NB4 (cell line): ENCODE measurements around the gene CALML5.

ENCODE experiments used
- DNase-seq: peaks from one replicate; pipeline ENCODE4 v3.0.0; 2010; ENCODE audit warnings: low read depth
- H3K4me3 ChIP-seq: one replicate; pipeline ENCODE4 v1.5.1; 2011; ENCODE audit warnings: mild to moderate bottlenecking, low read depth, low read length, moderate library complexity
- MAX ChIP-seq: IDR thresholded peaks from 2 replicates; pipeline ENCODE4 v1.6.1; 2011; ENCODE audit warnings: low read depth, low read length
- MYC ChIP-seq: IDR thresholded peaks from 2 replicates; pipeline ENCODE4 v1.6.1; 2011; ENCODE audit warnings: low read depth, low read length
- POLR2A ChIP-seq: IDR thresholded peaks from 2 replicates; pipeline ENCODE4 v1.6.1; 2011; ENCODE audit warnings: mild to moderate bottlenecking; ENCODE audit not compliant: insufficient read length; ENCODE audit errors: extremely low read depth
- TF ChIP-seq, protein P1 (sequence below): IDR thresholded peaks from one replicate; pipeline ENCODE4 v1.5.1; 2012; ENCODE audit warnings: low read depth, low read length

The CALML5 gene

DNA sequence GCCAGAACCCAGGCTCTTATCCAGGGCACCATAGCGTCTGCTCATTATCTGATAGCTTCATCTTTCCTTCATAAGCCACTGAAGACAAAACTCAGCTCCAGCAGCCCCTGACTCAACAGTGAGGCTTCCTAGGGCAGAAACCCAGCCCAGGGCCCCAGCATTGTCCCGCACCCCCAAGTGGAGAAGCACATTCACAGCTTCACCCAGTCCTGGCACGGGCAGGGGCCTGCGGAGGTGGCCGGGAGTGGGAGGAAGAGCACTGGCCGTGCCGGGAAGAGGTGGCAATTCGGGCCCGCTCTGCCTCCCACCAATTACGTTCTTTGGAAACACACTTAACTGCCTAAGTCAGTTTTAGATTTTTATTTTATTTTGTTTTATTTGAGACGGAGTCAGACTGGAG lies 10.3 kb upstream of the CALML5 start:
- no peak for DNase-seq
- TF ChIP-seq POLR2A (no peak), MAX (no peak), MYC (no peak)
- TF ChIP-seq, protein P1, sequence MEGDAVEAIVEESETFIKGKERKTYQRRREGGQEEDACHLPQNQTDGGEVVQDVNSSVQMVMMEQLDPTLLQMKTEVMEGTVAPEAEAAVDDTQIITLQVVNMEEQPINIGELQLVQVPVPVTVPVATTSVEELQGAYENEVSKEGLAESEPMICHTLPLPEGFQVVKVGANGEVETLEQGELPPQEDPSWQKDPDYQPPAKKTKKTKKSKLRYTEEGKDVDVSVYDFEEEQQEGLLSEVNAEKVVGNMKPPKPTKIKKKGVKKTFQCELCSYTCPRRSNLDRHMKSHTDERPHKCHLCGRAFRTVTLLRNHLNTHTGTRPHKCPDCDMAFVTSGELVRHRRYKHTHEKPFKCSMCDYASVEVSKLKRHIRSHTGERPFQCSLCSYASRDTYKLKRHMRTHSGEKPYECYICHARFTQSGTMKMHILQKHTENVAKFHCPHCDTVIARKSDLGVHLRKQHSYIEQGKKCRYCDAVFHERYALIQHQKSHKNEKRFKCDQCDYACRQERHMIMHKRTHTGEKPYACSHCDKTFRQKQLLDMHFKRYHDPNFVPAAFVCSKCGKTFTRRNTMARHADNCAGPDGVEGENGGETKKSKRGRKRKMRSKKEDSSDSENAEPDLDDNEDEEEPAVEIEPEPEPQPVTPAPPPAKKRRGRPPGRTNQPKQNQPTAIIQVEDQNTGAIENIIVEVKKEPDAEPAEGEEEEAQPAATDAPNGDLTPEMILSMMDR: no peak
- no peak overlapping the region for H3K4me3 ChIP-seq

GRCh38 chr10:5509236-5509635 lies 9.9 kb upstream of the CALML5 start:
- no peak for DNase-seq
- no peak overlapping the region for H3K4me3 ChIP-seq
- TF ChIP-seq POLR2A (no peak), MAX (no peak), MYC (no peak)
- TF ChIP-seq, protein P1: no peak

DNA sequence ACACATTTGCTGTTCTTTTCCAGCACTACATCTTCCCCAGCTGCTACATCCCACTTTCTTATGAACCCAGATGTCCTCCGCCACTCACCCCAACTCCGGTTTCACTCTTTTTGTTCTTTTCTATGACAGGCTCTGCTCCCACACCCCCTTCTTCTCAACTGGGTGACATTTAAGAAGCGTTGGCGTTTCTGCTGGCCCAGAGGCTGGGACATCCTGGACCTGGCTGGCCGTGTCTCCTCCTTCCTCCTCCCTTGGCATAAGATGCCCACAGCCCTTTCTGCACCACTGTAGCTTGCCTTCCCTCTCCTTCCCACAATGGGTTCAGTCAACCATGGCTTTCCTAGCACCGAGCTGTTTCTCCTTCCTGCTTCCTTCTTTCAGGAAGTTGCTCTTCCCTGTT lies 9.4 kb upstream of the CALML5 start:
- no peak for DNase-seq

GRCh38 chr10:5508161-5508604 lies 8.8 kb upstream of the CALML5 start:
- TF ChIP-seq MAX (no peak), MYC (no peak), POLR2A (no peak)
- TF ChIP-seq, protein P1: no peak
- no peak for DNase-seq
- H3K4me3 ChIP-seq: no peak overlapping the region

More for the DNA sequence above, 9.4 kb upstream of the CALML5 start:
- no peak for TF ChIP-seq MAX
- TF ChIP-seq, protein P1: no peak
- no peak for TF ChIP-seq POLR2A
- no peak for TF ChIP-seq MYC
- H3K4me3 ChIP-seq: no peak overlapping the region

- TF ChIP-seq, protein P1: no peak
- TF ChIP-seq MYC: no peak
- no peak for TF ChIP-seq POLR2A
- no peak for TF ChIP-seq MAX
- DNase-seq: no peak
- H3K4me3 ChIP-seq: no peak overlapping the region
These were observed 8.3 kb upstream of the CALML5 start for GRCh38 chr10:5507649-5508131.
